Measurements from ENCODE around the gene RNFT2. TPM values are rescaled to one million over a fixed set of nuclear protein-coding genes. Genes with fewer than 3 reads are reported as not detected.

RNFT2 gene, protein sequence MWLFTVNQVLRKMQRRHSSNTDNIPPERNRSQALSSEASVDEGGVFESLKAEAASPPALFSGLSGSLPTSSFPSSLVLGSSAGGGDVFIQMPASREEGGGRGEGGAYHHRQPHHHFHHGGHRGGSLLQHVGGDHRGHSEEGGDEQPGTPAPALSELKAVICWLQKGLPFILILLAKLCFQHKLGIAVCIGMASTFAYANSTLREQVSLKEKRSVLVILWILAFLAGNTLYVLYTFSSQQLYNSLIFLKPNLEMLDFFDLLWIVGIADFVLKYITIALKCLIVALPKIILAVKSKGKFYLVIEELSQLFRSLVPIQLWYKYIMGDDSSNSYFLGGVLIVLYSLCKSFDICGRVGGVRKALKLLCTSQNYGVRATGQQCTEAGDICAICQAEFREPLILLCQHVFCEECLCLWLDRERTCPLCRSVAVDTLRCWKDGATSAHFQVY
- polyA plus RNA-seq (2013, experiment 1 of 2) = 9.8 TPM
- 13.2 TPM for polyA plus RNA-seq (2013, experiment 2 of 2)

DNA sequence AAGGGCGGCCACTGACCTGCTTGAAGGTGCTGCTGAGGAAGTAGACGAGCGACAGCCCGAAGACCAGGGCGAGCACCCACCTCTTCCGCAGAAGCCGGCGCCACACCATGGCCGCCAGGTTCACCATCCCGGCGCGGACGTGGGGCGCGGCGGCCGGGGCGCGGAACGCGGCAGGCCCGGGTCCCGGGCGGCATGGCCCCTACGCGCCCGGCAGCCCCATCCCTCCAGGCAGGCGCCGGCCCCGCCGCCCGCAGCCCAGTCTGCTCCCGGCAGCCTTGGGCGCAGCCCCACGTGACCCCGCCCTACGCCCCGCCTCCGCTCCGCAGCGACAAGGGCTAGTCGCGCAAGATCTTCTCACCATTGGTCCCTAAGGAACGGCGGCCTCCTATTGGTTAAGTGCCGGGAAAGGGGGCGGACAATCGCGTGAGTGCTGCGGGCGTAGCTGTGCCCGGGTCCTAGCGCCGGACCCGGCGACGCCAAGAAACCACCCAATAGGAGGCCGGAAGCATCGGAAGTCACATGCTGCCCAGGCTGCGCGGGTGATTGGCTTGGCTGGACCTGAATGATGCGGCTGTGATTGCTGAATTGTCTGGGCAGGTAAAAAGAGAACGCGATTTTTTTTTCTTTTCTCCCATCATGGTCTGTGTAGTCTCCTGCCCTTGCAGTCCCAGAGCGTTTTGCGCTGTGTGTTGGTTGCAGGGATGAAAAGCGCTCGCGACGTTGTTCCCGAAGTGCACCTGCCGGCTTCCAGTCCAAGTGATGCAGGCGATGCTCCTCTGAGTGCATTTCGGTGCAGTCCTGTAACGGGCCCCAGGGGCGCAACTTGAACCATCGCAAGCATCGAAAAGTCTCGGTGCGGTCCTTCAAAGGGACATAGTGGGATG is at the start of gene RNFT2, which contains the start of gene SPRING1:
TSS of gene RNFT2 (plus strand) at position 542 of the 884 bp plus-strand sequence. CDS start 2,183 bp downstream, outside the sequence.
TSS of gene SPRING1 (minus strand) at position 296 of the 884 bp plus-strand sequence. CDS start at position 127, 169 bp downstream.
- H3K4me3 ChIP-seq (ENCODE audit: low read length) = peak within 1 kb of the TSS; percentile 90
- H3K36me3 ChIP-seq (ENCODE audit: insufficient read depth, low read length) = peaks cover 35% of the 10 kb centered on the region
- H3K27ac ChIP-seq (ENCODE audit: low read depth, low read length) = peak within 1 kb of the TSS; percentile 48
- peaks cover 13% of the 10 kb centered on the region; the same call in 1 of the 2 replicates for H3K4me1 ChIP-seq (ENCODE audit: insufficient read depth, low read length)
- no peaks in the 10 kb centered on the region for H3K27me3 ChIP-seq (ENCODE audit: insufficient read depth, low read length)
- under 1% methylated on average over 80 of the region's 80 CpGs for WGBS
- H3K9ac ChIP-seq (ENCODE audit: low read depth, low read length) = peak within 1 kb of the TSS; percentile 79
- H3K9me3 ChIP-seq (ENCODE audit: insufficient read depth, low read depth, low read length) = no peaks in the 10 kb centered on the region

DNA sequence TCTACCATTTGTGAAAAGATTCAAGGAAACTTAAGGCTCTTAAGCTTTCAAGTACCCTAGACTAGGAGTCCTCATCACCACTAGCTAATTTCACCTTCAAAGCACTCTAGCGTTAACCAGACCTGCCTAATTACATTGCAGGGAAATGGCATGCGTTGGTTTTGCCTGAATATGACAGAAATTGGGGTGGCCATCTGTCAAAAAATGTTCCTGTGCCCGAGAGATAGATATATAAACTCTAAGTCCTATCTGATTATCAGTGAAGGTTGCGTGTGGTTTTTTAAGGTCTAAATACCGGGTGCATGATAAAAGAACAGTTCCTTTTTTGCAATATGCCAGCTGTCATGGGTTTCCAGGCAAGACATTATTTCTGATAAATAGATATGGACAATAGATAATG is 48.6 kb upstream of the RNFT2 start:
- no peaks in the 10 kb centered on the region for H3K36me3 ChIP-seq (ENCODE audit: insufficient read depth, low read length)
- peaks cover 11% of the 10 kb centered on the region; the same call in 1 of the 2 replicates for H3K4me1 ChIP-seq (ENCODE audit: insufficient read depth, low read length)
- peaks cover 12% of the 10 kb centered on the region for H3K27me3 ChIP-seq (ENCODE audit: insufficient read depth, low read length)
- H3K27ac ChIP-seq (ENCODE audit: low read depth, low read length) = no peak overlapping the region
- H3K4me3 ChIP-seq (ENCODE audit: low read length) = no peak overlapping the region
- H3K9ac ChIP-seq (ENCODE audit: low read depth, low read length) = no peak overlapping the region
- 94% methylated on average over 5 of the region's 5 CpGs for WGBS
- no peaks in the 10 kb centered on the region for H3K9me3 ChIP-seq (ENCODE audit: insufficient read depth, low read depth, low read length)

- H3K27ac ChIP-seq (ENCODE audit: low read depth, low read length) = no peak overlapping the region
- no peaks in the 10 kb centered on the region for H3K9me3 ChIP-seq (ENCODE audit: insufficient read depth, low read depth, low read length)
- no peaks in the 10 kb centered on the region for H3K36me3 ChIP-seq (ENCODE audit: insufficient read depth, low read length)
- H3K4me1 ChIP-seq (ENCODE audit: insufficient read depth, low read length) = peaks cover 11% of the 10 kb centered on the region; the same call in 1 of the 2 replicates
- WGBS = 80% methylated on average over 7 of the region's 8 CpGs
- H3K9ac ChIP-seq (ENCODE audit: low read depth, low read length) = no peak overlapping the region
- peaks cover 12% of the 10 kb centered on the region for H3K27me3 ChIP-seq (ENCODE audit: insufficient read depth, low read length)
- no peak overlapping the region for H3K4me3 ChIP-seq (ENCODE audit: low read length)
Measured at GRCh38 chr12:116689979-116690744, 48.0 kb upstream of the RNFT2 start.

DNA sequence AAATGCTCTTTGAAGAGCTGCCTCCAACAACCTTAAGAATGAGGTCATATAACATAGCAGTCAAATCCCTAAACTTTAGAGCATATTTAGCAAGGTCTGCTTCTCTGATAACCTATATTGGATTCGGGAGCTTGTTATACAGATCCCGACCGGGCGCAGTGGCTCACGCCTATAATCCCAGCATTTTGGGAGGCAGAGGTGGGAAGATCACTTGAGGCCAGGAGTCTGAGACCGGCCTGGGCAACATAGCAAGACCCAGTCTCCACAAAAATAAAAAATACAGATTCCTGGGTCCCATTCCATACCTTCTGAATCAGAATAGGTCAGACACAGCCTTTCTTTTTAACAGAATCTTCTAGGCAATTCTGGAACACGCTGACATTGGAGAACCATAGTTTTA is 46.9 kb upstream of the RNFT2 start:
- Histone ChIP-seq H3K27ac (ENCODE audit: low read depth, low read length) (no peak overlapping the region), H3K27me3 (ENCODE audit: insufficient read depth, low read length) (peaks cover 12% of the 10 kb centered on the region), H3K4me3 (ENCODE audit: low read length) (no peak overlapping the region), H3K9me3 (ENCODE audit: insufficient read depth, low read depth, low read length) (no peaks in the 10 kb centered on the region), H3K36me3 (ENCODE audit: insufficient read depth, low read length) (no peaks in the 10 kb centered on the region), H3K4me1 (ENCODE audit: insufficient read depth, low read length) (peaks cover 11% of the 10 kb centered on the region; the same call in 1 of the 2 replicates), H3K9ac (ENCODE audit: low read depth, low read length) (no peak overlapping the region)
- 97% methylated on average over 7 of the region's 7 CpGs for WGBS

- Histone ChIP-seq H3K9ac (ENCODE audit: low read depth, low read length) (no peak overlapping the region), H3K4me3 (ENCODE audit: low read length) (no peak overlapping the region), H3K9me3 (ENCODE audit: insufficient read depth, low read depth, low read length) (no peaks in the 10 kb centered on the region), H3K4me1 (ENCODE audit: insufficient read depth, low read length) (peaks cover 11% of the 10 kb centered on the region; the same call in 1 of the 2 replicates), H3K27ac (ENCODE audit: low read depth, low read length) (no peak overlapping the region), H3K36me3 (ENCODE audit: insufficient read depth, low read length) (no peaks in the 10 kb centered on the region), H3K27me3 (ENCODE audit: insufficient read depth, low read length) (peaks cover 12% of the 10 kb centered on the region)
- 90% methylated on average over 4 of the region's 4 CpGs for WGBS
Measured at GRCh38 chr12:116691636-116692035, 46.5 kb upstream of the RNFT2 start.

DNA sequence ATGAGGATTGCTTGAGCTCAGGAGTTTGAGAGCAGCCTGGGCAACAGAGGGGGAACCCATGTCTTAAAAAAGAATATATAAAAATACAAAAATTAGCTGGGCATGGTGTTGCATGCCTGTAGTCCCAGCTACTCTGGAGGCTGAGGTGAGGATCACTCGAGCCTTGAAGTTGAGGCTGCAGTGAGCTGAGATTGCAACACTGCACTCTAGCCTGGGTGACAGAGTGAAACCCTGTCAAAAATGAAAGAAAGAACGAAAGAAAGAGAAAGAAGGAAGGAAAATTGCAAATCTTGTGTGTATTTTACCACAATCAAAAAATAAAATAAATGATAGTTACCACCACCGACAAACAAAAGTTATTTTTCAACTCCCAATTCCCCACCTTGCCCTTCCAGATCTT is 45.5 kb upstream of the RNFT2 start:
- H3K4me3 ChIP-seq (ENCODE audit: low read length) = no peak overlapping the region
- no peak overlapping the region for H3K27ac ChIP-seq (ENCODE audit: low read depth, low read length)
- H3K9me3 ChIP-seq (ENCODE audit: insufficient read depth, low read depth, low read length) = no peaks in the 10 kb centered on the region
- H3K4me1 ChIP-seq (ENCODE audit: insufficient read depth, low read length) = peaks cover 11% of the 10 kb centered on the region; the same call in 1 of the 2 replicates
- no peaks in the 10 kb centered on the region for H3K36me3 ChIP-seq (ENCODE audit: insufficient read depth, low read length)
- peaks cover 12% of the 10 kb centered on the region for H3K27me3 ChIP-seq (ENCODE audit: insufficient read depth, low read length)
- 87% methylated on average over 2 of the region's 3 CpGs for WGBS
- H3K9ac ChIP-seq (ENCODE audit: low read depth, low read length) = no peak overlapping the region

GRCh38 chr12:116693286-116694227 is 44.6 kb upstream of the RNFT2 start:
- H3K4me3 ChIP-seq (ENCODE audit: low read length) = peak overlapping the region; percentile 43
- H3K9ac ChIP-seq (ENCODE audit: low read depth, low read length) = 0 out of 2 replicates have a peak overlapping the region, but pooled peaks have one; percentile 27
- H3K36me3 ChIP-seq (ENCODE audit: insufficient read depth, low read length) = no peaks in the 10 kb centered on the region
- peaks cover 12% of the 10 kb centered on the region for H3K27me3 ChIP-seq (ENCODE audit: insufficient read depth, low read length)
- H3K9me3 ChIP-seq (ENCODE audit: insufficient read depth, low read depth, low read length) = no peaks in the 10 kb centered on the region
- 21% methylated on average over 34 of the region's 34 CpGs for WGBS
- no peak overlapping the region for H3K27ac ChIP-seq (ENCODE audit: low read depth, low read length)
- H3K4me1 ChIP-seq (ENCODE audit: insufficient read depth, low read length) = peaks cover 11% of the 10 kb centered on the region; the same call in 1 of the 2 replicates

DNA sequence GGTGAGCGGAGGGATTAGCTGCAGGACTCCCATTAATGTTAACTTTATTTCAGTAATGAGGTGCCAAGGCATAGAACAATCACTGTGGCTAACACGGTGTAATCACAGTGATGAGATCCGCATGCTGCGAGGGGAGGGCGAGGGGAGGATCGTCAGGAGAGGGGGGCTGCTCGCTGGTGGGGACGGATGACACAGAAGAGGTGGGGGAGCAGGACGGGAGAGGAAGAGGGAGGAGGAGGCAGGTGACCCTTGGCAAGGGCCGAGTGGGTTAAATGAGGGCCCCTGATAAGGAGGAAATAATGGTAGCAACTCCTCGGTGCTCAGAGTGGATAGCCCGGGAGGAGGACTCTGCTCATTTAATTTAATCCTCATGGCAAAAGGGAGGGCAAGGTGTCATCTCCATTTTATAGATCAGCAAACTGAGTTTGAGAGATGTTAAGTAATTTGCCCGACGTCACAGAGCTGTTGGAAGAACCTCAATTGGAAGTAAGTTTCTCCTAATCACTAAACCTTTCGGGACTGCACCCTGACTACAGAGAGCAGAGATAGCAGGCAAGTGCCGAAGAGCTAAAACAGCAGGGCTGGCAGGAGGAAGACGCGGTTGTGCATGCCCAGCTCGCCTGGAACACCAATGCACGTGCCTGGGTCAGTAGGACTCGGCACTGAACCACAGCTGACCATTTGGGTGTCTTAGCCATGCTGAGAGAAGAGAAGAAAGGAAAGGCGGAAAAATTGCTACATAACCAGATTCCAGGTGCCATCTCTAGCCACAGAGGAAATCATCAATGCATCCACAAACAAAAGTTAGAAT is 43.3 kb upstream of the RNFT2 start:
- H3K4me3 ChIP-seq (ENCODE audit: low read length) = no peak overlapping the region
- H3K27ac ChIP-seq (ENCODE audit: low read depth, low read length) = no peak overlapping the region
- 69% methylated on average over 22 of the region's 22 CpGs for WGBS
- H3K9me3 ChIP-seq (ENCODE audit: insufficient read depth, low read depth, low read length) = no peaks in the 10 kb centered on the region
- peaks cover 12% of the 10 kb centered on the region for H3K27me3 ChIP-seq (ENCODE audit: insufficient read depth, low read length)
- peaks cover 11% of the 10 kb centered on the region; the same call in 1 of the 2 replicates for H3K4me1 ChIP-seq (ENCODE audit: insufficient read depth, low read length)
- H3K36me3 ChIP-seq (ENCODE audit: insufficient read depth, low read length) = no peaks in the 10 kb centered on the region
- no peak overlapping the region for H3K9ac ChIP-seq (ENCODE audit: low read depth, low read length)

DNA sequence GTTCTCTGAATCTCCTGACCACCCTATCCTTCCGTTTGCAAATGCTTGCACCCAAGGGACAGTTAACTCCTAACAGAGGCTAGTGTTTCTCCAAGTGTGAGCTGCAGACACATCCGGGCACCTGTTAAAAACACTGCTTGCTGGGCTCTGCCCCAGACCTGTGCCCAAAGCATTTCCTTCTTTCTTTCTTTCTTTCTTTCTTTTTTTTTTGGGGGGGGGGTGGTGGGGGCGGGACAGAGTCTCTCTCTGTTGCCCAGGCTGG is 42.7 kb upstream of the RNFT2 start:
- Histone ChIP-seq H3K9ac (ENCODE audit: low read depth, low read length) (no peak overlapping the region), H3K9me3 (ENCODE audit: insufficient read depth, low read depth, low read length) (no peaks in the 10 kb centered on the region), H3K36me3 (ENCODE audit: insufficient read depth, low read length) (no peaks in the 10 kb centered on the region), H3K4me3 (ENCODE audit: low read length) (no peak overlapping the region), H3K4me1 (ENCODE audit: insufficient read depth, low read length) (peaks cover 11% of the 10 kb centered on the region; the same call in 1 of the 2 replicates), H3K27ac (ENCODE audit: low read depth, low read length) (no peak overlapping the region), H3K27me3 (ENCODE audit: insufficient read depth, low read length) (peaks cover 12% of the 10 kb centered on the region)
- WGBS = 89% methylated on average over 3 of the region's 3 CpGs
